BLaER1 treated with 17β-estradiol and CSF1 and Interleukin-3, amounts not matched to agents 10 nM and 100 nM (cell line): ENCODE measurements around the gene FPR1.

ENCODE experiments used
- H3K27ac ChIP-seq, 11 experiments: shearing (Covaris generic); formaldehyde crosslinking; 2 replicates each; pipeline ENCODE4 v1.8.1; 2022
- H3K27me3 ChIP-seq, 11 experiments: shearing (Covaris generic); formaldehyde crosslinking; 2 replicates each; pipeline ENCODE4 v1.8.1; 2022
- H3K36me3 ChIP-seq, 11 experiments: shearing (Covaris generic); formaldehyde crosslinking; 2 replicates each; pipeline ENCODE4 v1.8.1; 2022
- H3K4me1 ChIP-seq, 10 experiments: shearing (Covaris generic); formaldehyde crosslinking; 2 replicates each; pipeline ENCODE4 v1.8.1; 2022
- H3K4me2 ChIP-seq, 11 experiments: shearing (Covaris generic); formaldehyde crosslinking; 2 replicates each; pipeline ENCODE4 v1.8.1; 2022
- H3K4me3 ChIP-seq, 10 experiments: shearing (Covaris generic); formaldehyde crosslinking; 2 replicates each; pipeline ENCODE4 v1.8.1; 2022
- H3K9ac ChIP-seq, 11 experiments: shearing (Covaris generic); formaldehyde crosslinking; 2 replicates each; pipeline ENCODE4 v1.8.1; 2022
- H3K9me3 ChIP-seq, 11 experiments: shearing (Covaris generic); formaldehyde crosslinking; replicated peaks in 1 of 11; 2 replicates each; pipeline ENCODE4 v1.8.1; 2022
- H4K20me1 ChIP-seq, 11 experiments: shearing (Covaris generic); formaldehyde crosslinking; 2 replicates each; pipeline ENCODE4 v1.8.1; 2022
- Cebpa-rat ChIP-seq, 11 experiments: shearing (Covaris generic); IDR thresholded peaks; 2 replicates each; pipeline ENCODE4 v1.8.1; 2022

FPR1 gene

GRCh38 chr19:51794885-51795490 is 43.3 kb upstream of the FPR1 start, which contains the start of gene FPR3:
Gene FPR3 (plus strand): TSS chr19:51795157. CDS start chr19:51823749, 28,592 bp downstream.
- Histone ChIP-seq H3K4me2 (peak within 1 kb of the TSS in 2 of 11 experiments; percentile 69 to 81; a peak in 4 of 22 replicates), H3K4me1 (peaks cover 0 to 81% (median 11%) of the 10 kb centered on the region in 10 experiments; a peak in 12 of 20 replicates), H3K27ac (0 out of 22 replicates have a peak within 1 kb of the TSS, but pooled peaks of 1 of the 11 experiments have one; percentile 19), H3K9ac (no peak within 1 kb of the TSS), H3K27me3 (no peaks in the 10 kb centered on the region), H3K36me3 (no peaks in the 10 kb centered on the region), H4K20me1 (no peaks in the 10 kb centered on the region), H3K4me3 (no peak within 1 kb of the TSS), H3K9me3 (peaks cover 12 to 75% (median 21%) of the 10 kb centered on the region in 11 experiments; a peak in 20 of 22 replicates)
- no peak for TF ChIP-seq Cebpa-rat (IDR thresholded peaks at IDR 0.05)

GRCh38 chr19:51793994-51794393 is 42.3 kb upstream of the FPR1 start:
- Histone ChIP-seq H3K9me3 (peaks cover 3 to 77% (median 15%) of the 10 kb centered on the region in 11 experiments; a peak in 16 of 22 replicates), H3K4me3 (no peak overlapping the region), H3K4me1 (peaks cover 0 to 82% (median 6%) of the 10 kb centered on the region in 10 experiments; a peak in 12 of 20 replicates), H3K9ac (no peak overlapping the region), H4K20me1 (no peaks in the 10 kb centered on the region), H3K4me2 (peak overlapping the region in 2 of 11 experiments; percentile 2 to 16; a peak in 1 of 22 replicates), H3K36me3 (no peaks in the 10 kb centered on the region), H3K27ac (no peak overlapping the region), H3K27me3 (no peaks in the 10 kb centered on the region)
- no peak for TF ChIP-seq Cebpa-rat (IDR thresholded peaks at IDR 0.05)

GRCh38 chr19:51792932-51793331 is 41.3 kb upstream of the FPR1 start:
- H4K20me1 ChIP-seq: no peaks in the 10 kb centered on the region
- H3K4me3 ChIP-seq: no peak overlapping the region
- H3K4me2 ChIP-seq: no peak overlapping the region
- H3K9ac ChIP-seq: no peak overlapping the region
- peaks cover 0 to 79% (median 13%) of the 10 kb centered on the region in 11 experiments; a peak in 15 of 22 replicates for H3K9me3 ChIP-seq
- H3K27me3 ChIP-seq: no peaks in the 10 kb centered on the region
- TF ChIP-seq Cebpa-rat (IDR thresholded peaks at IDR 0.05): no peak
- no peak overlapping the region for H3K27ac ChIP-seq
- peaks cover 0 to 82% (median 3%) of the 10 kb centered on the region in 10 experiments; a peak in 9 of 20 replicates for H3K4me1 ChIP-seq
- no peaks in the 10 kb centered on the region for H3K36me3 ChIP-seq

GRCh38 chr19:51789061-51789795 is 37.5 kb upstream of the FPR1 start:
- H3K36me3 ChIP-seq: no peaks in the 10 kb centered on the region
- no peak for TF ChIP-seq Cebpa-rat (IDR thresholded peaks at IDR 0.05)
- H3K27me3 ChIP-seq: no peaks in the 10 kb centered on the region
- H3K9me3 ChIP-seq: peaks cover 0 to 83% (median 13%) of the 10 kb centered on the region in 11 experiments; a peak in 16 of 22 replicates
- H4K20me1 ChIP-seq: no peaks in the 10 kb centered on the region
- H3K4me1 ChIP-seq: peaks cover 21 to 78% (median 36%) of the 10 kb centered on the region in 10 experiments
- peak overlapping the region in 5 of 11 experiments; percentile 32 to 83 (median 62); a peak in 8 of 22 replicates for H3K4me2 ChIP-seq
- peak overlapping the region in 5 of 11 experiments; percentile 5 to 97 (median 64); a peak in 8 of 22 replicates for H3K27ac ChIP-seq
- H3K9ac ChIP-seq: peak overlapping the region in 3 of 11 experiments; percentile 18 to 51 (median 34); a peak in 3 of 22 replicates
- H3K4me3 ChIP-seq: no peak overlapping the region

- H3K4me1 ChIP-seq: peaks cover 22 to 82% (median 45%) of the 10 kb centered on the region in 10 experiments
- TF ChIP-seq Cebpa-rat (IDR thresholded peaks at IDR 0.05): no peak
- H4K20me1 ChIP-seq: no peaks in the 10 kb centered on the region
- peaks cover 0 to 79% (median 9%) of the 10 kb centered on the region in 11 experiments; a peak in 16 of 22 replicates for H3K9me3 ChIP-seq
- H3K36me3 ChIP-seq: no peaks in the 10 kb centered on the region
- peak overlapping the region in 2 of 11 experiments; percentile 80 to 83; a peak in 4 of 22 replicates for H3K4me2 ChIP-seq
- no peaks in the 10 kb centered on the region for H3K27me3 ChIP-seq
- no peak overlapping the region for H3K4me3 ChIP-seq
- H3K9ac ChIP-seq: no peak overlapping the region
- peak overlapping the region in 3 of 11 experiments; percentile 93 to 97 (median 97); a peak in 3 of 22 replicates for H3K27ac ChIP-seq
Observed at GRCh38 chr19:51788029-51788428, 36.4 kb upstream of the FPR1 start.

GRCh38 chr19:51786646-51787494 is 35.2 kb upstream of the FPR1 start:
- Histone ChIP-seq H3K27me3 (no peaks in the 10 kb centered on the region), H3K4me2 (peak overlapping the region; percentile 38 to 83 (median 65))

GRCh38 chr19:51784922-51785690 is 33.4 kb upstream of the FPR1 start:
- H3K27ac ChIP-seq: peak overlapping the region; percentile 64 to 97 (median 83)
- H3K4me1 ChIP-seq: peaks cover 30 to 94% (median 67%) of the 10 kb centered on the region in 10 experiments
- peak overlapping the region in 3 of 10 experiments; percentile 13 to 44 (median 24); a peak in 3 of 20 replicates for H3K4me3 ChIP-seq

More at GRCh38 chr19:51786646-51787494, 35.2 kb upstream of the FPR1 start:
- Histone ChIP-seq H3K4me3 (no peak overlapping the region), H3K27ac (peak overlapping the region; percentile 6 to 97 (median 83); a peak in 20 of 22 replicates), H3K4me1 (peaks cover 22 to 93% (median 55%) of the 10 kb centered on the region in 10 experiments), H3K9me3 (peaks cover 0 to 76% (median 3%) of the 10 kb centered on the region in 11 experiments; a peak in 8 of 22 replicates), H4K20me1 (no peaks in the 10 kb centered on the region), H3K36me3 (no peaks in the 10 kb centered on the region), H3K9ac (peak overlapping the region in 6 of 11 experiments; percentile 37 to 81 (median 54); a peak in 10 of 22 replicates)
- no peak for TF ChIP-seq Cebpa-rat (IDR thresholded peaks at IDR 0.05)

More at GRCh38 chr19:51784922-51785690, 33.4 kb upstream of the FPR1 start:
- TF ChIP-seq Cebpa-rat (IDR thresholded peaks at IDR 0.05): peak in 10 of 11 experiments; percentile 38 to 81 (median 62); a peak in 17 of 22 replicates
- H3K9ac ChIP-seq: peak overlapping the region; percentile 22 to 83 (median 59); a peak in 20 of 22 replicates
- H4K20me1 ChIP-seq: no peaks in the 10 kb centered on the region
- peaks cover 0 to 69% (median 3%) of the 10 kb centered on the region in 11 experiments; a peak in 8 of 22 replicates for H3K9me3 ChIP-seq
- H3K36me3 ChIP-seq: no peaks in the 10 kb centered on the region
- no peaks in the 10 kb centered on the region for H3K27me3 ChIP-seq
- H3K4me2 ChIP-seq: peak overlapping the region; percentile 40 to 83 (median 73)
